GM12878 (cell line): ENCODE measurements around the gene C1QTNF7. TPM values are rescaled to one million over a fixed set of nuclear protein-coding genes. Genes with fewer than 3 reads are reported as not detected.

Experiments used
- BHLHE40 ChIP-seq, 2 experiments: fragments of 450-650 bp in 1 of 2; IDR thresholded peaks; 2 replicates each; pipeline ENCODE4 v1.6.1; 2011 to 2017; ENCODE audit warnings: low read depth in 2 of 2, borderline replicate concordance in 1 of 2, improper control_type of control experiment in 1 of 2, low read length in 1 of 2, mild to moderate bottlenecking in 1 of 2
- E2F8 ChIP-seq: fragments of 450-650 bp; IDR thresholded peaks from 2 replicates; pipeline ENCODE4 v1.6.1; 2018; ENCODE audit warnings: mild to moderate bottlenecking, low read depth, moderate library complexity; ENCODE audit not compliant: partially characterized antibody
- MXI1 ChIP-seq: fragments of 150-350 bp; IDR thresholded peaks from 2 replicates; pipeline ENCODE4 v1.6.1; 2011; ENCODE audit warnings: low read depth, mild to moderate bottlenecking, inconsistent platforms, low read length, improper control_type of control experiment
- YBX1 ChIP-seq: fragments of 450-650 bp; IDR thresholded peaks from 2 replicates; pipeline ENCODE4 v1.6.1; 2016; ENCODE audit warnings: antibody characterized with exemption
- YY1 ChIP-seq: IDR thresholded peaks from 2 replicates; pipeline ENCODE4 v1.6.1; 2011; ENCODE audit warnings: low read depth, mild to moderate bottlenecking, low read length
- ZNF24 ChIP-seq: fragments of 450-650 bp; IDR thresholded peaks from 2 replicates; pipeline ENCODE4 v1.6.1; 2017; ENCODE audit warnings: antibody characterized with exemption, mild to moderate bottlenecking
- ZNF384 ChIP-seq: IDR thresholded peaks from 2 replicates; pipeline ENCODE4 v1.6.1; 2012; ENCODE audit warnings: low read depth, mild to moderate bottlenecking, low read length, improper control_type of control experiment, borderline replicate concordance
- ZNF592 ChIP-seq: fragments of 450-650 bp; IDR thresholded peaks from 2 replicates; pipeline ENCODE4 v1.6.1; 2017; ENCODE audit warnings: mild to moderate bottlenecking, moderate library complexity
- ZNF687 ChIP-seq: fragments of 450-650 bp; IDR thresholded peaks from 2 replicates; pipeline ENCODE4 v1.6.1; 2017; ENCODE audit warnings: mild to moderate bottlenecking, moderate library complexity
- polyA plus RNA-seq, 11 experiments: library from polyadenylated mRNA; depleted of rRNA in 4 of 11; unstranded in 6 of 11; stranded (reverse) in 5 of 11; fragments of >200 nt; fragmentation: Nextera tagmentation in 4 of 11; fragmentation: Illumina TruSeq in 1 of 11; extraction: Ambion mirVana in 4 of 11; extraction: Trizol in 1 of 11; gene quantifications; 1 replicate in 1 of 11; 2 replicates in 10 of 11; pipeline versions ENCODE4 v1.2.1 to v1.2.3, GENCODE V29; 2011 to 2016; ENCODE audit warnings: inconsistent platforms in 2 of 11, missing spikeins in 2 of 11, low read depth in 1 of 11
- total RNA-seq, 4 experiments: library from RNA; depleted of rRNA in 3 of 4; stranded (reverse); fragments of >200 nt in 3 of 4; fragmentation: Illumina TruSeq in 1 of 4; extraction: Trizol in 1 of 4; gene quantifications; 2 replicates each; pipeline versions ENCODE4 v1.2.1 to v1.2.3, GENCODE V29; 2013 to 2021

C1QTNF7 gene
- total and polyA plus RNA-seq, 10 of the 15 experiments (the other 5 are each of a cell fraction or from before 2014, with no cell fraction given): not detected

GRCh38 chr4:15476396-15476795 is 48.6 kb downstream of the C1QTNF7 start (continued):
- no peak for TF ChIP-seq ZNF687
- no peak for TF ChIP-seq YY1
- no peak for TF ChIP-seq BHLHE40 (IDR thresholded peaks at IDR 0.05; ENCODE audit: borderline replicate concordance in 1 of 2, low read depth in 2 of 2, low read length in 1 of 2)
- no peak for TF ChIP-seq ZNF384
- TF ChIP-seq ZNF24: no peak
- TF ChIP-seq MXI1: no peak
- no peak for TF ChIP-seq E2F8
- TF ChIP-seq ZNF592: no peak
- TF ChIP-seq YBX1: no peak
